Smooth muscle cell of the pulmonary artery (primary cell): ENCODE data around the gene DPY19L2. TPM values are rescaled to one million over a fixed set of nuclear protein-coding genes. Genes with fewer than 3 reads are reported as not detected.

Experiments used
- total RNA-seq: library from RNA; depleted of rRNA; stranded (reverse); fragments of >200 nt; gene quantifications from 2 replicates; pipeline ENCODE4 v1.2.3, GENCODE V29; 2014

The DPY19L2 gene
- total RNA-seq, result 3.8 and 5.2 TPM in 2 replicates

DNA sequence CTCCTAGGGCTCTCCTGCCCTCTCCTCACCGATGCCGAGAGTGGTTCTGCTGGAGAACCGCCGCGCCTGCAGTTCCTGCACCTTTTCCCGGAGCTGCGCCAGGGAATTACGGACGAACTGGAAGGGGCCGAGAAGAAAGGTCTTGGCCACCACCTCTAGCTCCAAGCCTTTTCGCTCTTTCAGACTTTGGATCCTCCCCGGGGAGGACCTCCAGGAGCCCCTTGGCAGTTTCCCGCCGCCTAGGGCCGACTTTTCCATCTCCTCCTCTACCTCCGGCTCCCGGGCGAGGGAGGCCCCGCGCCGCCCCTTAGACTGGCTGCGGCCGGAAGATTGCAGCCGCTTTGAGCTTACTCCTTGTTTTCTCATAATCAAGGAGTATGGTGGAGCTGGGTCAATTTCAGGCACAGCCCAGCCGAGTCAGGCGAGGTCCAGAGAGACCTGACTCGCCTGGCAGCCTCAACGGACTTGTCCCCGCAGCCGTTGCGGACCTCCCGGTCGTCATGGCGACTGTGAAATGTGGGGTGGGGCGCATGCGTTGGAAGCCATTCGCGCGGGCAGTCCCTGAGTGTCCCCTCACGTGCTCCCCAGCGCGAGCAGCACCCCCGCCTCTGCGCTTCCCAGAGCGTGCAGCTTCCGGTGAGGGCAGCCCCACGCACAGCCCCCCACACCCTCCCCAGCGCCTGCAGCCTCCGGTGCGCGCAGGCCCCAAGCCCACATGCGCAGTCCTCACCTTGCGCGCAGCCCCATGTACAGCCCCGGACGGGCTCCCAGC is at the start of gene DPY19L2:
Gene DPY19L2 (minus strand): TSS at position 466 of the 772 bp plus-strand sequence. CDS start 100 bp downstream, at position 366.

Other genes with a start within 250 kb of the DPY19L2 start
- 10.7 and 13.7 TPM in 2 replicates for gene RXYLT1, start 111.4 kb upstream of the DPY19L2 start, total RNA-seq
- 17.6 and 18.4 TPM in 2 replicates for gene SRGAP1, start 176.2 kb upstream of the DPY19L2 start, total RNA-seq